T-helper 1 cell treated with Interleukin-12 subunit alpha and Interleukin-12 subunit beta and Interleukin-4 antibody, amounts not matched to agents 30 μg/mL and 1 μg/mL, for 36 hours (primary cell): ENCODE results near the gene KCNG4.

Source experiments
- H3K27ac Mint-ChIP-seq: one replicate; pipeline ENCODE4 v1.8.0; 2021; ENCODE audit warnings: mild to moderate bottlenecking, mixed read lengths
- H3K27me3 Mint-ChIP-seq: one replicate; pipeline ENCODE4 v1.8.0; 2021; ENCODE audit warnings: low read depth, mixed read lengths
- H3K36me3 Mint-ChIP-seq: one replicate; pipeline ENCODE4 v1.8.0; 2021; ENCODE audit warnings: low read depth, mixed read lengths
- H3K4me1 Mint-ChIP-seq: one replicate; pipeline ENCODE4 v1.8.0; 2021; ENCODE audit warnings: low read depth, mixed read lengths
- H3K4me3 Mint-ChIP-seq: one replicate; pipeline ENCODE4 v1.8.0; 2021; ENCODE audit warnings: mild to moderate bottlenecking, moderate library complexity, mixed read lengths
- H3K9me3 Mint-ChIP-seq: one replicate; pipeline ENCODE4 v1.8.0; 2021; ENCODE audit warnings: mixed read lengths

KCNG4 gene

DNA sequence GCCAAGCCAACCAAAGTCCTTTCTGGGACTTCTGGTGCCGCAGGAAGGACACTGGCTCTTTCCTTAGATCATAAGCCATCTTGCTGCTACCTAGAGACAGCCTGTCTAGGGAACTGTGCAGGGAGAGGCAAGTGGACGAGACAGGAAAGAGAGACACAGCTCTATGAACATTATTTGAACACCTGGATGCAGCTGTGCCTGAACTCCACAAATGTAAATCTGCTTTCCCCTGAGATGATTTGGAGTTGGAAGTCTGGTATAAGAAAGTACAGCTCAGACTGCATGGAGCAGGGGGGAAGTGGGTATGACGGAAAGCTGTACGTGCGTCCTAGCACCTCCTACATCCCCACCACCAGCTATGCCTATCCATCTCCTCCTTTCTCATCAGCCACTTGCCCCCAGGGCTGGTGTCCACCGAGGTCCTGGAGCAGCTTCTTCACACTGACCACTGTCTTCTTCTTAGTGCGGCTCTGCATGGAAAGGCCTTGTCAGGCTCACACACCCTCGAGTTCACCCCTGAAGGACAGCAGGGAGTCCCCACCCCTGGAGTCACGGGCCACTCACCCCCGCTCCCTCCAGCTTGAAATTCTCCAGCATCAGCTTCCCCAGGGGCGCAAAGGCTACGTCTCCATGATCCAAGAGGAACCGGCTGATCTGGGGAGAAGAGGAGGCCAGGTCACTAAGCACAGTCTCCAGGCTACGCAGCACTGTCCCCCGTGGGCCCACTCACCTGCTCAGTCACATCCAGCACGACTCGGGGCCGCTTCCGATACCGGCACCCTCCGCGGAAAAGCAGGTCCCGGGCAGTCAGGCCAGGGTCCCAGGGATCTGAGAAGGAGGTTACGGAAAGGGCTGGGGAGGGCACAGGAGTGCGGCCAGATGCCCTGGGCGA is 56.9 kb downstream of the KCNG4 start:
- Mint-ChIP-seq H3K4me3 (no peak overlapping the region), H3K36me3 (peaks cover 9% of the 10 kb centered on the region), H3K9me3 (no peaks in the 10 kb centered on the region), H3K27me3 (no peaks in the 10 kb centered on the region), H3K27ac (no peak overlapping the region), H3K4me1 (peaks cover 16% of the 10 kb centered on the region)

DNA sequence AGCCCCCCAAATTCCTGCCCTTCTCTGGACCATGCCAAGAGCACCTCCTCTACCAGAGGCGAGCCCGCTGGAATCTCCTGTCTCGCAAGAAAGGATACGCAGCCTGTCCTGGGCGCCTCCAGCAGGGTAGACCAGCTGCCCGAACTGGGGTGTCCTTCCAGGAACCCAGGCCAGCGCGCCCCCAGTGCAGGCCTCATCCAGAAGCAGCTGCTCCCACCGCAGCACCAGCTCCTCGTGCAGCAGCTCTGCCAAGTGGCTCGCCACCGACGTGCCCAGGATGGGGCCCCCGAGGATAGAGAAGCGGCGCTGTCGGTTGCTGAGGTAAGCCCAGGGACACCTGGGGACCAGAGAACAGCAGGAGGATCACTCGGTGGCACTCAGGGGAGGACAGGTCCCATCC is 57.7 kb downstream of the KCNG4 start:
- H3K9me3 Mint-ChIP-seq: no peaks in the 10 kb centered on the region

DNA sequence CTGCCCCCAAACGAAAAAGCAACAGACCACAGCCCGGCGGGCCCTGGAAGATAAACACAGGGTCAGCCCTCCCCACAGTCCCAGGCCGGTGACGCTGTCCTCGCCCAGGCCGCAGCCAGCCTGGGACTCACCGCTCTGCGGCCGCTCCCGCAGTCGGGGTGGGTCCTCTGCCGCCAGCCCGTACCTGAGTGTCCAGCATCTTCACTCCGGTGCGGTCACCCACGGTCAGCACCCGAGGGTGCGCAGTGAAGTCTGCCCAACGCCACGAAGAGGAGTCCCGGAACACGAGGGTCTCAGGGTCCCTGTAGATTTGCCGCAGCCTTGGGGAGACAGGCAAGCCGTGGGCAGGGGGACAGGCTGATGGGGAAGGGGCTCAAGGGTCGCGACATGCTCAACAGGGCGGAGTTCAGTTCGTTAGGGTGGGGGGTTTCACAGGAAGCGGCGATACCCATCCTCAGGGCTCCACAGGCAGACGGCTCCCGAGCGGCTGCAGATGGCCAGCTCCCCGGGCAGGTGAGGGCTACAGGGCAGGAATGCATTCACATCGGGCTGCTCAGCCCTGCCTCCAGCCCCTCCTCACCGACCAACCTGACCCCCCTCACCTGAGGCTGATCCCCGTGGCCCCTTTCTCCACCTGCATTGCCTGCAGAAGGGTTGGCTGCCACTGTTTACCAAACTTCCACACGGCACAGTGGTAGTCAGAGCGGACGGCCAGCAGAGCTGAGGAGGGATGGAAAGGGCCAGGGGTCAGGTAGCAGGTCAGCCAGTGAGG is 58.5 kb downstream of the KCNG4 start:
- H3K4me1 Mint-ChIP-seq: peaks cover 14% of the 10 kb centered on the region
- no peaks in the 10 kb centered on the region for H3K9me3 Mint-ChIP-seq
- H3K27ac Mint-ChIP-seq: no peak overlapping the region
- peaks cover 12% of the 10 kb centered on the region for H3K36me3 Mint-ChIP-seq
- no peak overlapping the region for H3K4me3 Mint-ChIP-seq
- H3K27me3 Mint-ChIP-seq: no peaks in the 10 kb centered on the region

More for the DNA sequence above, 57.7 kb downstream of the KCNG4 start:
- no peak overlapping the region for H3K4me3 Mint-ChIP-seq
- H3K27ac Mint-ChIP-seq: no peak overlapping the region
- peaks cover 12% of the 10 kb centered on the region for H3K36me3 Mint-ChIP-seq
- peaks cover 15% of the 10 kb centered on the region for H3K4me1 Mint-ChIP-seq
- H3K27me3 Mint-ChIP-seq: no peaks in the 10 kb centered on the region

GRCh38 chr16:84180519-84181140 is 59.2 kb downstream of the KCNG4 start:
- Mint-ChIP-seq H3K4me3 (no peak overlapping the region), H3K4me1 (peaks cover 7% of the 10 kb centered on the region), H3K27me3 (no peaks in the 10 kb centered on the region), H3K36me3 (peaks cover 12% of the 10 kb centered on the region), H3K9me3 (no peaks in the 10 kb centered on the region), H3K27ac (no peak overlapping the region)

DNA sequence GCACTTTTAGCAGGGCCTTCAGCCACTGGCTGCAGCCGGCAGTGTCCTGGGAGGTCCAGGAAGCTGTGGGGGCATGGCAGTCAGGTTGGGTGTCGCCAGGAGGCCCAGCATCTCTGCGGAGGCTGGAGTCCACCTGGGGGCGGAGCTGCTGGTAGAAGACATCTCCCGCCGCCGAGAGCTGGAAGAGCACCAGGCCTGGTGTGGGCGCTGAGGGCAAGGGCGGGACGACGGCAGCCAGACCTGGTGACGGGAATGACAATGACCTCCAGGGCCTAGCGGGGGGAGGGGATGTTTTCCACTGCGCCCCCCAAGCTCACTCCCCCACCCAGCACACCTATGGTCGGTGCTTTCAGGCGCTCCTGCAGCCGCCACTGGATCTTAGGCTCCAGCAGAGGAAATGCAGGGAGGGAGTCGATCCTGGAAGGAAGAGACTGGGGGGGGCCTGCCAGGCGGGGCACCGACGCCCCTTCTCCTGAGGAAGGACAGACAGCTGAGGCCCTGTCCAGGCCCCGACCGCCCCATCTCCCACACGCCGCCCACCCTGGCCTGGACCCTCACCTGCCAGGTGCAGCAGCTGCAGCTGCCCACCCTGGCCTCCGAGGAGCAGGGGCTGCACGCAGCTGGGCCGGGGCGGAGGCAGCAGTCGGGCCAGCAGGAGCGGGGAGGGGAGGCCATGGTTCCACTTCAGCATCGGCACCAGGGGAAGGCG is 60.0 kb downstream of the KCNG4 start:
- no peak overlapping the region for H3K4me3 Mint-ChIP-seq
- H3K36me3 Mint-ChIP-seq: peaks cover 10% of the 10 kb centered on the region
- no peak overlapping the region for H3K27ac Mint-ChIP-seq
- H3K9me3 Mint-ChIP-seq: no peaks in the 10 kb centered on the region
- H3K27me3 Mint-ChIP-seq: no peaks in the 10 kb centered on the region
- peaks cover under 1% of the 10 kb centered on the region for H3K4me1 Mint-ChIP-seq

DNA sequence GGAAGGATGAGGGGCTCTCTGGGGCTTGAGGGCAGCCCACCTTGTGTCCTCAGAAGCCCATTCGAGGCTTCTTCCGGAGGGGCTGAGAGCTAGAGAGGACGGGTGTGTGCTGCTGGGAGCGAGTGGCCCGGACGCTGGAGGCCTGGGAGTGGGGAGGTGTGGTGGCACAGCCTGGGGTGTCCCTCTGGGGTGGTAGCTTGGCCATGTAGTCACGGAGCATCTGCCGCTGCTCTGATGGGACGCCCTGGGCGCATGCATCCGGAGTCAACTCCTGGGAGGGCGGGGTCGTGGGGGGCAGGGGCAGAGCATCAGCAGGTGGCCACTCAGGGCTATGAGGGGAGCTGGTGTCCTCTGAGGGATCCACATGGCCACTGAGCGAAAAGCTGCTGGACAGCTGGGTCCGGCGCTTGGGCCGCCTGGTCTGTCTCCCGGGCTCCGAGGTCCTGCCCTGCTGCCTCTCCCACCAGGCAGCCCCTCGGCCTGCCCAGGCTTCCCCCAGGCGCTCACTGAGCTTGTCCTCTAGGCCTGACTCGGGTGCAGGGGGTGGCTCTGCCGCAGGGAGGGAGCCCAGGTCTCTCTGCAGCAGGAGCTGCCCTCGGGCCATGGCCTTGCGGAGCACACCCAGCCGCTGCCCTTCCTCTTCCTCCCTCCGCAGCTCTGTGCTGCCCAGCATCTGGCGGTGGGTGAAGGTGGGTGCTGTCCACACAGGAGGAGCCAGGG is 60.8 kb downstream of the KCNG4 start:
- H3K27me3 Mint-ChIP-seq: no peaks in the 10 kb centered on the region
- no peak overlapping the region for H3K27ac Mint-ChIP-seq
- no peaks in the 10 kb centered on the region for H3K4me1 Mint-ChIP-seq
- H3K36me3 Mint-ChIP-seq: peaks cover 10% of the 10 kb centered on the region
- no peaks in the 10 kb centered on the region for H3K9me3 Mint-ChIP-seq
- H3K4me3 Mint-ChIP-seq: no peak overlapping the region

- Mint-ChIP-seq H3K27me3 (no peaks in the 10 kb centered on the region), H3K36me3 (peaks cover 5% of the 10 kb centered on the region), H3K9me3 (no peaks in the 10 kb centered on the region), H3K27ac (no peak overlapping the region), H3K4me3 (no peak overlapping the region), H3K4me1 (no peaks in the 10 kb centered on the region)
Measured at GRCh38 chr16:84178146-84178765, 61.6 kb downstream of the KCNG4 start.

DNA sequence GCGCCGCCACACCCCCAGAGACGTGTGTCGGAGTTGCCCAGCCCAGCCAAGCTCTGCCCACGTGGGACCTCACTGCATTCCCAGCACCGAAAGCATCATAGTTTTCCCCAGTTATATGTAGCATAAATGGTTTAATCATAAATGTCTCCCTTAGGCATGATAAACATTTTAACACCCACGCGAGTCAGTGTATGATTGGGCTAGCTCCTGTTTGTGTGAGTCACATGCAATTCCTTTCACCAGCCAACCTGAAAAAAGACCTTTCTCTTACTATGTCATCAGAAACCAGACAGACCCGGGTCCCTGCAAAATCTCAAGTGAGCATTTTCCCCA is 62.1 kb downstream of the KCNG4 start:
- H3K9me3 Mint-ChIP-seq: no peaks in the 10 kb centered on the region
- no peak overlapping the region for H3K27ac Mint-ChIP-seq
- no peaks in the 10 kb centered on the region for H3K27me3 Mint-ChIP-seq
- H3K4me3 Mint-ChIP-seq: no peak overlapping the region
- no peaks in the 10 kb centered on the region for H3K4me1 Mint-ChIP-seq
- peaks cover 5% of the 10 kb centered on the region for H3K36me3 Mint-ChIP-seq

DNA sequence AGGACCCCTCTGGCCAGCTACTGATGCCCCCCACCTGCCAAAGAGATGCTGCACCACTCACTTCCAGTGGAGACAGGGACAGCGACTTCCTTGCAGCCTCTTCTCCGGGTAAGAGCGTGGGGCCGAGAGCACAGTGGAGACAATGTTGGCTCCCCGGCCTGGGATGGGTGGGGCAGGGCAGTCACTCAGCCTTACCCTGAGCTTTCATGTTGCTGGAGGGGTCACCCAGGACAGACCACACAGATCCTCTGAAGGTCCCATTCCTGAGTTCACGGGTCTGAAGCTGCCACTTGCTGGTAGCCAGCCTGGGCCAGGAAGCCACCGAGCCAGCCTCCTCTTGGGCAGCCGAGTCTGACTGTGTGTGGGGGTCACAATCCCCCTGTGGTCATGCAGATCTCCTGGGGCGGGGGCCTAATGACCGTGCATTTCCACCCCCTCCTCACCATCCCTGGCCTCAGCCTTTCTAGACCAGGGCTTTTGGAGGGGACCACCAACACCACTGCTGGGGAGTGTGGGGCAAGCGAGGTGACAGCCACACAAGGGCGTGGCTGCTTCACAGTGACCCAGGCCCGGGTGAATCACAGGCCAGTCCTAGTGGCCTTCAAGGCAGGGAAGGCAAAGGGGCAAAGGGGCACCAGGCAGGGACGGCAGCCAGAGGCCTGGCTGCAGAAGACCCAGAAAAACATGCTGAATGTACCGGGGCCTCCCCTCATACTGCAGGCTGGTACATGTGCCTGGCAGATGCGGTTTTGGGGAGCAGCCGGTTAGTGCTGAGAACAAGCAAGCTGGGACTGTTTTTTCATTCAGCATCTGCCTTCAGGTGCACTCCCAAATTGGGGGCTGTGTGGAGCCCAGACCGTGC is 63.4 kb downstream of the KCNG4 start:
- H3K36me3 Mint-ChIP-seq: peaks cover 5% of the 10 kb centered on the region
- H3K4me3 Mint-ChIP-seq: no peak overlapping the region
- no peaks in the 10 kb centered on the region for H3K27me3 Mint-ChIP-seq
- no peaks in the 10 kb centered on the region for H3K9me3 Mint-ChIP-seq
- no peak overlapping the region for H3K27ac Mint-ChIP-seq
- no peaks in the 10 kb centered on the region for H3K4me1 Mint-ChIP-seq

DNA sequence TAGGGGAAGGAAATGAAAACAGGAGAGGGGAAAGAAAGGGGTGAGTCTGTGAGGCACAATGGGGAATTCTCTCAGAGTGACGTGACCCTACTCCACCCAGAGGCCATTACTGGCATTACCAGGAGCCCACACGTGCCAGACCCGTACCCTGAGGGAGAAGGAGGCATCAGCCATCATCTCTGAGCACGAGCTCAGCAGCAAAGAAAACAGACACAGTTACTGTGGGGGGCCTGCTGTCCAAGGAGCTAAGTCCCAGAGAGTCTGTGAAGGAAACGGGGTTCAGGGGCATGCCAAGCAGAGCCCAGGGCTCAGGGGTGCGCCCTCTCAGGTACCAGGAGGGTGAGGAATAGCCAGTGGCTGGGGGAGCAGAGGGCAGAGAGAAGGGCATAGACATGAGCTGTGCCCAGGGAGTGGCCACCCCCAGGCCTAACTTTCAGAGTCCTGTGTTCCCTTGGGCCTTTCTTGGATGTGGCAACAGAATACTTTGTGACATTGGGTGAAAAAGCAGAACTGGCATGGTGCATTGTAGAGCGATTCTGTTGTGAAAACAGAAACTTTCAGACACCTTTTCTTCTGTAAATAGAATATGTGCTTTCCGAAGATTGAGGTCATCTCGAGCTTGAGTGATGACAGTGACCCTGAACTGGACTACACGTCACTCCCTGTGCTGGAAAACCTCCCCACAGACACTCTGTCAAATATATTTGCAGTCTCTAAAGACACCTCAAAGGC is 64.3 kb downstream of the KCNG4 start:
- Mint-ChIP-seq H3K36me3 (peaks cover 5% of the 10 kb centered on the region), H3K27me3 (no peaks in the 10 kb centered on the region), H3K4me3 (no peak overlapping the region), H3K9me3 (no peaks in the 10 kb centered on the region), H3K27ac (no peak overlapping the region), H3K4me1 (no peaks in the 10 kb centered on the region)

- peaks cover 5% of the 10 kb centered on the region for H3K36me3 Mint-ChIP-seq
- no peaks in the 10 kb centered on the region for H3K27me3 Mint-ChIP-seq
Measured at GRCh38 chr16:84174396-84174795, 65.4 kb downstream of the KCNG4 start.

DNA sequence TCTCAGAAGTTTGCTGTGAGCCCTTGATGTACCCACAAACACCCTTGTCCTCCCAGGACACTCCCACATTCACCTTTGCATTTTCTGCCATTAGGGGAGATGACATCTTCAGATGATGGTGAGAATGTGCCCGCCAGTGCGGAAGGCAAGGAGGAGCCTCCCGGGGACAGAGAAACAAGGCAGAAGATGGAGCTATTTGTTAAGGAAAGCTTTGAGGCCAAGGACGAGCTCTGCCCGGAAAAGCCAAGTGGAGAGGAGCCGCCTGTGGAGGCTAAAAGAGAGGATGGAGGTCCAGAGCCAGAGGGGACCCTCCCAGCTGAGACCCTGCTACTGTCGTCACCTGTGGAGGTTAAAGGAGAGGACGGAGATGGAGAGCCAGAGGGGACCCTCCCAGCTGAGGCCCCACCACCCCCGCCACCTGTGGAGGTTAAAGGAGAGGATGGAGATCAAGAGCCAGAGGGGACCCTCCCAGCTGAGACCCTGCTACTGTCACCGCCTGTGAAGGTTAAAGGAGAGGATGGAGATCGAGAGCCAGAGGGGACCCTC is 70.0 kb downstream of the KCNG4 start:
- Mint-ChIP-seq H3K36me3 (no peaks in the 10 kb centered on the region), H3K4me1 (no peaks in the 10 kb centered on the region), H3K9me3 (no peaks in the 10 kb centered on the region), H3K27ac (no peak overlapping the region), H3K27me3 (peaks cover 8% of the 10 kb centered on the region), H3K4me3 (no peak overlapping the region)

More at GRCh38 chr16:84174396-84174795, 65.4 kb downstream of the KCNG4 start:
- Mint-ChIP-seq H3K9me3 (no peaks in the 10 kb centered on the region), H3K4me3 (no peak overlapping the region), H3K27ac (no peak overlapping the region), H3K4me1 (no peaks in the 10 kb centered on the region)
